Suprapubic skin (tissue), 4 donors: ENCODE results near the gene CAMTA1. TPM values are rescaled to one million over a fixed set of nuclear protein-coding genes. Genes with fewer than 3 reads are reported as not detected.

Source experiments
- DNase-seq, 2 donors: peaks; one replicate each; pipeline ENCODE4 v3.0.0-alpha.2; 2019; ENCODE audit warnings: low spot score in 2 of 2
- H3K27ac ChIP-seq: fragments of 200-600 bp; sonication (generic); one replicate; pipeline ENCODE4 v1.5.1; 2019
- H3K27me3 ChIP-seq: fragments of 200-600 bp; sonication (generic); one replicate; pipeline ENCODE4 v1.5.1; 2019
- H3K36me3 ChIP-seq: fragments of 200-600 bp; sonication (generic); one replicate; pipeline ENCODE4 v1.5.1; 2019
- H3K4me1 ChIP-seq: fragments of 200-600 bp; sonication (generic); one replicate; pipeline ENCODE4 v1.5.1; 2019
- H3K4me3 ChIP-seq: fragments of 200-600 bp; sonication (generic); one replicate; pipeline ENCODE4 v1.5.1; 2019; ENCODE audit warnings: mild to moderate bottlenecking
- H3K9me3 ChIP-seq: fragments of 200-600 bp; sonication (generic); one replicate; pipeline ENCODE4 v1.5.1; 2019
- EP300 ChIP-seq: sonication (generic); formaldehyde crosslinking; IDR thresholded peaks from one replicate; pipeline ENCODE4 v1.6.1; 2017; ENCODE audit warnings: antibody characterized with exemption
- POLR2A ChIP-seq, 2 donors: fragments of 450-650 bp; IDR thresholded peaks; one replicate each; pipeline ENCODE4 v1.6.1; 2017; ENCODE audit warnings: antibody characterized with exemption in 2 of 2, mild to moderate bottlenecking in 2 of 2, moderate library complexity in 2 of 2
- POLR2AphosphoS5 ChIP-seq, 3 donors: sonication (generic); formaldehyde crosslinking; IDR thresholded peaks; one replicate each; pipeline ENCODE4 v1.6.1; 2017; ENCODE audit warnings: antibody characterized with exemption in 3 of 3
- WGBS: methylation state at CpG from one replicate; pipeline ENCODE4 v1.1.5; 2018; 5-methylcytosine and 5-hydroxymethylcytosine counted together
- total RNA-seq, 4 donors: library from RNA; depleted of rRNA; stranded (reverse); fragments of >200 nt; gene quantifications; one replicate each; pipeline ENCODE4 v1.1.0, GENCODE V29; 2016
- TF ChIP-seq, protein P1 (sequence below), 2 donors: fragments of 200-600 bp in 1 of 2; fragments of 450-650 bp in 1 of 2; sonication (generic) in 1 of 2; IDR thresholded peaks; one replicate each; pipeline ENCODE4 v1.5.1; 2016 to 2019; ENCODE audit warnings: antibody characterized with exemption in 2 of 2, mild to moderate bottlenecking in 1 of 2, moderate library complexity in 1 of 2

CAMTA1 gene
- total RNA-seq, 4 donors from 2014 or later = 40.4 to 54.1 (median 46.6) TPM

- DNase-seq = no peak
Measured at GRCh38 chr1:6987940-6988339, 202.7 kb downstream of the CAMTA1 start.

GRCh38 chr1:6988796-6989195 lies 203.5 kb downstream of the CAMTA1 start:
- Histone ChIP-seq H3K36me3 (no peaks in the 10 kb centered on the region), H3K27ac (no peak overlapping the region), H3K4me1 (no peaks in the 10 kb centered on the region), H3K4me3 (no peak overlapping the region), H3K27me3 (peaks cover 32% of the 10 kb centered on the region), H3K9me3 (no peaks in the 10 kb centered on the region)
- no peak for TF ChIP-seq POLR2AphosphoS5 (IDR thresholded peaks at IDR 0.05)
- TF ChIP-seq, protein P1, sequence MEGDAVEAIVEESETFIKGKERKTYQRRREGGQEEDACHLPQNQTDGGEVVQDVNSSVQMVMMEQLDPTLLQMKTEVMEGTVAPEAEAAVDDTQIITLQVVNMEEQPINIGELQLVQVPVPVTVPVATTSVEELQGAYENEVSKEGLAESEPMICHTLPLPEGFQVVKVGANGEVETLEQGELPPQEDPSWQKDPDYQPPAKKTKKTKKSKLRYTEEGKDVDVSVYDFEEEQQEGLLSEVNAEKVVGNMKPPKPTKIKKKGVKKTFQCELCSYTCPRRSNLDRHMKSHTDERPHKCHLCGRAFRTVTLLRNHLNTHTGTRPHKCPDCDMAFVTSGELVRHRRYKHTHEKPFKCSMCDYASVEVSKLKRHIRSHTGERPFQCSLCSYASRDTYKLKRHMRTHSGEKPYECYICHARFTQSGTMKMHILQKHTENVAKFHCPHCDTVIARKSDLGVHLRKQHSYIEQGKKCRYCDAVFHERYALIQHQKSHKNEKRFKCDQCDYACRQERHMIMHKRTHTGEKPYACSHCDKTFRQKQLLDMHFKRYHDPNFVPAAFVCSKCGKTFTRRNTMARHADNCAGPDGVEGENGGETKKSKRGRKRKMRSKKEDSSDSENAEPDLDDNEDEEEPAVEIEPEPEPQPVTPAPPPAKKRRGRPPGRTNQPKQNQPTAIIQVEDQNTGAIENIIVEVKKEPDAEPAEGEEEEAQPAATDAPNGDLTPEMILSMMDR (IDR thresholded peaks at IDR 0.05) = no peak
- 82% methylated on average over 3 of the region's 3 CpGs for WGBS
- peak in 1 of 2 donors; percentile 12 for DNase-seq

More at GRCh38 chr1:6987940-6988339, 202.7 kb downstream of the CAMTA1 start:
- Histone ChIP-seq H3K9me3 (no peaks in the 10 kb centered on the region), H3K4me1 (no peaks in the 10 kb centered on the region), H3K36me3 (no peaks in the 10 kb centered on the region), H3K27ac (no peak overlapping the region), H3K27me3 (peaks cover 35% of the 10 kb centered on the region), H3K4me3 (no peak overlapping the region)
- WGBS = 94% methylated on average over 9 of the region's 9 CpGs
- TF ChIP-seq EP300 = no peak
- TF ChIP-seq POLR2AphosphoS5 (IDR thresholded peaks at IDR 0.05) = no peak
- TF ChIP-seq, protein P1 (IDR thresholded peaks at IDR 0.05) = no peak
- no peak for TF ChIP-seq POLR2A (IDR thresholded peaks at IDR 0.05)

DNA sequence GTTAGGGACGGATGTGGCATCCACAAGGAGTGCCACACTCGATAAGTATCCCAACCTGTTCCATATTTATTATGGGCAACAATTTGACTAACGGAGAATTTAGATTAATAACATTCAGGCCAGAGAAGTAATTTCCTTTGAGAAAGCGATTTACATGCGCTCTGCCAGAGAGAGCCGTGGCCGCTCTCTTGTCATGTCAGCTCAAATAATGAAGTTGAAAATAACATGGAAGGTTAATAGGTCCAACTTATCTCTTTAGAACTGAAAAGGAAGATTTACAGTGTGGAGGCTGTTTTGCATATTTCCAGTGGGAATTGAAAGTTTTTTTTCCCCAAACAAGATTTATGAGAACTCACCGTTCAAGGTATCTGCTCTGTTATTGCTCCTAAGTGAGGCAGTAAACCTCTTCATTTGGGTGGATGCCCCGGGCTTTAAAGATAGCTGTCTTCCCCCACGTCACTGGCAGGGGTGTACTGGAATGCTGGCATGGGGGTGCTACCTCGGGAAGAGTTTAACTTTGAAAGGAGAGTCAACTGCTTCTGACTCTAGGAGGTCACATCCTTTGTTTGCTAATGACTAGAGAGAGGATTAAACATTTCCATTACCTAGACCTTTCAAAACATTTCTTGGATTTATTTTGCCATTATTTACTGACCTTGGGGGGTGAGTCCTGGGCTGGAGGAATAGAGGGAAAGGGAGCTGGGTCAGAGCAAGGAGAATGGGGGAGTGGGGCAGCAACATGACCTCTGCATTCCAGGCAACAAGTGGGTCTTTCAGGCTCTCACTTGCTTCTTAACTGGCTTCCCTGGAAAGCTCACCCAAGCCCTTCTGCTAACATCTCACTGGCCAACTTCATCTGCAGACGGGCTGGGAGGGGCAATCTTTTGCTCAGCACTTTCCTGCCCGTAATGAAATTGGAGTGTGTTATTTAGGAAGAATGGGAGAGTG lies 204.2 kb downstream of the CAMTA1 start:
- TF ChIP-seq EP300 = no peak
- TF ChIP-seq POLR2AphosphoS5 (IDR thresholded peaks at IDR 0.05) = no peak
- TF ChIP-seq POLR2A (IDR thresholded peaks at IDR 0.05) = no peak
- TF ChIP-seq, protein P1 (IDR thresholded peaks at IDR 0.05) = no peak
- Histone ChIP-seq H3K9me3 (no peaks in the 10 kb centered on the region), H3K4me1 (no peaks in the 10 kb centered on the region), H3K27me3 (peaks cover 32% of the 10 kb centered on the region), H3K36me3 (no peaks in the 10 kb centered on the region), H3K4me3 (no peak overlapping the region), H3K27ac (no peak overlapping the region)
- 48% methylated on average over 13 of the region's 13 CpGs for WGBS
- DNase-seq = peak in 1 of 2 donors; percentile 35

DNA sequence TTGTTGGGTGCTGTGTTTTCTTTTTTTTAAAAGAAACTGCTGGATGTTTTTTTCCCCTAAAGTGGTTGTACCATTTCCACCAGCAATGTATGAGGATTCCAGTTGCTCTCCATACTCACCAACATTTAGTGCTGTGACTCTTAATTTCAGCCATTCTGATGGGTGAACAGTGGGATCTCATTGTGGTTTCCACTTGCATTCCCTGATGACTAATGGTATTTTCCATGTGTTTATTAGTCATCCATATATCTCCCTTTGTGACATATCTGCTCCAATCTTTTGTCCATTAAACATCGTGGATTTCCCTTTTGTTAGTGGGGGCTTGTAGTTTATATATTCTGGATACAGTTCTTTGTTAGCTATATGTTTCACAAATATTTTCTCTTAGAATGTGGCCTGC lies 206.0 kb downstream of the CAMTA1 start:
- no peak for DNase-seq
- WGBS = 74% methylated on average over 1 of the region's 1 CpG

DNA sequence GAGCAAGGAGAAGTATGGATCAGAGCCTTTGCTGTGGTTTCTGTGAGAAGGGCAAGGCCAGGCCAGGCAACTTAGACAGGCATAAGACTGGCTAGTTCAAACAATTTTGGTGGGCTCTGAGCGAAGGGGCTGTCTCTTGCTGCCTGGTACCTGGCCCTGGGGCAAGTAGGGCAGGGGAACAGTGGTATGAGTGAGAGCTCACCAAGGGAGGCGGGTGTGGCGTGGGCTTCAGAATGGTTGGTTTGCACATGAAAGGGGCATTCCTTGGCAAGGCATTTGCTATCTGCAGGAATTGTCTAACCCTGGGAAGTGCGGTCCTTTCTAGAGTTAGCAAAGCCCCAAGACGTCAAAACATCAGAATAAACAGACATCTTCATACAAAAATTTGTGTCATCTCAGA lies 210.5 kb downstream of the CAMTA1 start:
- Histone ChIP-seq H3K27me3 (peaks cover 15% of the 10 kb centered on the region), H3K9me3 (no peaks in the 10 kb centered on the region), H3K36me3 (no peaks in the 10 kb centered on the region), H3K27ac (no peak overlapping the region), H3K4me3 (no peak overlapping the region), H3K4me1 (no peaks in the 10 kb centered on the region)
- no peak for DNase-seq
- TF ChIP-seq POLR2AphosphoS5 (IDR thresholded peaks at IDR 0.05) = no peak
- no peak for TF ChIP-seq EP300
- TF ChIP-seq POLR2A (IDR thresholded peaks at IDR 0.05) = no peak
- TF ChIP-seq, protein P1 (IDR thresholded peaks at IDR 0.05) = no peak
- 82% methylated on average over 5 of the region's 5 CpGs for WGBS

More for the DNA sequence above, 206.0 kb downstream of the CAMTA1 start:
- H3K27me3 ChIP-seq = peaks cover 30% of the 10 kb centered on the region
- no peaks in the 10 kb centered on the region for H3K36me3 ChIP-seq
- H3K9me3 ChIP-seq = no peaks in the 10 kb centered on the region
- no peak overlapping the region for H3K27ac ChIP-seq
- H3K4me3 ChIP-seq = no peak overlapping the region
- TF ChIP-seq POLR2AphosphoS5 (IDR thresholded peaks at IDR 0.05) (no peak), EP300 (no peak), POLR2A (IDR thresholded peaks at IDR 0.05) (no peak)
- TF ChIP-seq, protein P1 (IDR thresholded peaks at IDR 0.05) = no peak
- H3K4me1 ChIP-seq = no peaks in the 10 kb centered on the region
